Liver (tissue), 9 donors: Measurements from ENCODE around the gene CCR3. TPM values are rescaled to one million over a fixed set of nuclear protein-coding genes. Genes with fewer than 3 reads are reported as not detected.

Experiments
- DNase-seq: peaks from one replicate; pipeline ENCODE4 v3.0.0-alpha.2; 2017; ENCODE audit warnings: low spot score
- H3K27ac ChIP-seq, 2 donors: one replicate each; pipeline ENCODE4 v1.7.0; 2013; ENCODE audit warnings: inconsistent platforms in 2 of 2, low read length in 2 of 2, control low read depth in 1 of 2, low read depth in 1 of 2, mild to moderate bottlenecking in 1 of 2
- H3K27me3 ChIP-seq, 4 donors: one replicate each; pipeline versions ENCODE4 v1.6.1 to v1.7.0; 2013; ENCODE audit warnings: low read length in 3 of 4, inconsistent platforms in 1 of 4, mild to moderate bottlenecking in 1 of 4, moderate library complexity in 1 of 4; ENCODE audit not compliant: control insufficient read depth in 4 of 4, insufficient read depth in 4 of 4
- H3K36me3 ChIP-seq, 4 donors: one replicate each; pipeline versions ENCODE4 v1.6.1 to v1.7.0; 2013; ENCODE audit warnings: low read length in 3 of 4, mild to moderate bottlenecking in 3 of 4, low read depth in 1 of 4, moderate library complexity in 1 of 4; ENCODE audit not compliant: control insufficient read depth in 4 of 4, insufficient read depth in 3 of 4
- H3K4me1 ChIP-seq, 4 donors: one replicate each; pipeline versions ENCODE4 v1.6.1 to v1.7.0; 2013; ENCODE audit warnings: low read length in 3 of 4, mild to moderate bottlenecking in 3 of 4, moderate library complexity in 1 of 4; ENCODE audit not compliant: control insufficient read depth in 4 of 4, insufficient read depth in 4 of 4
- H3K4me3 ChIP-seq, 3 donors: one replicate each; pipeline versions ENCODE4 v1.6.1 to v1.7.0; 2013; ENCODE audit warnings: low read length in 3 of 3, control low read depth in 1 of 3, low read depth in 1 of 3, mild to moderate bottlenecking in 1 of 3
- H3K9ac ChIP-seq, 2 donors: one replicate each; pipeline ENCODE4 v1.7.0; 2013; ENCODE audit warnings: low read length in 2 of 2, mild to moderate bottlenecking in 2 of 2, moderate library complexity in 2 of 2, control low read depth in 1 of 2, low read depth in 1 of 2
- H3K9me3 ChIP-seq, 4 donors: one replicate each; pipeline versions ENCODE4 v1.6.1 to v1.7.0; 2013; ENCODE audit warnings: low read length in 3 of 4; ENCODE audit not compliant: control insufficient read depth in 4 of 4
- EGR1 ChIP-seq, 2 donors: IDR thresholded peaks; 2 replicates each; pipeline ENCODE4 v1.6.1; 2016 to 2018; ENCODE audit warnings: antibody characterized with exemption in 2 of 2, low read depth in 2 of 2
- FOXA1 ChIP-seq: IDR thresholded peaks from 2 replicates; pipeline ENCODE4 v1.6.1; 2016; ENCODE audit warnings: antibody characterized with exemption
- FOXA2 ChIP-seq: IDR thresholded peaks from 2 replicates; pipeline ENCODE4 v1.6.1; 2016; ENCODE audit warnings: antibody characterized with exemption
- GABPA ChIP-seq, 2 donors: IDR thresholded peaks in 1 of 2; conservative IDR thresholded peaks in 1 of 2; 2 replicates each; pipeline ENCODE4 v1.6.1; 2016; ENCODE audit warnings: antibody characterized with exemption in 2 of 2, mild to moderate bottlenecking in 1 of 2, moderate library complexity in 1 of 2
- HNF4A ChIP-seq, 2 donors: conservative IDR thresholded peaks; 2 replicates each; pipeline ENCODE4 v1.6.1; 2016; ENCODE audit warnings: antibody characterized with exemption in 2 of 2, mild to moderate bottlenecking in 2 of 2
- HNF4G ChIP-seq: IDR thresholded peaks from 2 replicates; pipeline ENCODE4 v1.6.1; 2016; ENCODE audit warnings: antibody characterized with exemption
- JUND ChIP-seq, 2 donors: IDR thresholded peaks; 2 replicates each; pipeline ENCODE4 v1.6.1; 2016; ENCODE audit warnings: antibody characterized with exemption in 2 of 2
- NR2F2 ChIP-seq: IDR thresholded peaks from 2 replicates; pipeline ENCODE4 v1.6.1; 2016; ENCODE audit warnings: antibody characterized with exemption
- RAD21 ChIP-seq, 2 donors: IDR thresholded peaks; 2 replicates each; pipeline ENCODE4 v1.6.1; 2016; ENCODE audit warnings: antibody characterized with exemption in 2 of 2, mild to moderate bottlenecking in 2 of 2
- RXRA ChIP-seq, 2 donors: IDR thresholded peaks; 2 replicates each; pipeline ENCODE4 v1.6.1; 2017 to 2018; ENCODE audit warnings: antibody characterized with exemption in 2 of 2, mild to moderate bottlenecking in 1 of 2
- SP1 ChIP-seq: IDR thresholded peaks from 2 replicates; pipeline ENCODE4 v1.6.1; 2018; ENCODE audit warnings: antibody characterized with exemption, mild to moderate bottlenecking
- TAF1 ChIP-seq: conservative IDR thresholded peaks from 2 replicates; pipeline ENCODE4 v1.6.1; 2016; ENCODE audit warnings: antibody characterized with exemption, mild to moderate bottlenecking
- YY1 ChIP-seq: IDR thresholded peaks from 2 replicates; pipeline ENCODE4 v1.6.1; 2016; ENCODE audit warnings: antibody characterized with exemption, mild to moderate bottlenecking
- WGBS: extraction: QIAGEN DNeasy Blood & Tissue Kit; methylation state at CpG from one replicate; pipeline ENCODE4 v1.1.7; 2013; 5-methylcytosine and 5-hydroxymethylcytosine counted together
- polyA plus RNA-seq, 2 donors: library from polyadenylated mRNA; stranded (reverse) in 1 of 2; unstranded in 1 of 2; fragments of 200-250 nt in 1 of 2; fragments of >200 nt in 1 of 2; fragmentation: Nextera tagmentation in 1 of 2; extraction: Ambion mirVana in 1 of 2; gene quantifications; one replicate each; pipeline versions ENCODE4 v1.2.1 to v1.2.3, GENCODE V29; 2013 to 2015
- total RNA-seq, 2 donors: library from RNA; depleted of rRNA; stranded (reverse); fragments of >200 nt; gene quantifications; one replicate each; pipeline ENCODE4 v1.2.3, GENCODE V29; 2014
- TF ChIP-seq, protein P1 (sequence below): IDR thresholded peaks from 2 replicates; pipeline ENCODE4 v1.6.1; 2016; ENCODE audit warnings: antibody characterized with exemption
- TF ChIP-seq, protein P2 (sequence below): IDR thresholded peaks from 2 replicates; pipeline ENCODE4 v1.6.1; 2016; ENCODE audit warnings: antibody characterized with exemption
- TF ChIP-seq, protein P3 (sequence below): IDR thresholded peaks from 2 replicates; pipeline ENCODE4 v1.6.1; 2016; ENCODE audit warnings: antibody characterized with exemption, mild to moderate bottlenecking
- TF ChIP-seq, protein P4 (sequence below): fragments of 150-350 bp; IDR thresholded peaks from 2 replicates; pipeline ENCODE4 v1.5.1; 2017; ENCODE audit warnings: improper control_type of control experiment, low read depth, low read length; ENCODE audit not compliant: missing input control
- TF ChIP-seq, protein P5 (sequence below): IDR thresholded peaks from 2 replicates; pipeline ENCODE4 v1.6.1; 2016; ENCODE audit warnings: antibody characterized with exemption
- donor health status: healthy.
- donor health status: healthy.
- donor health status: healthy.
- donor health status: healthy.
- donor health status: healthy.

The CCR3 gene
- total and polyA plus RNA-seq, 4 donors = 0.05 to 0.13 TPM; not detected in 2

DNA sequence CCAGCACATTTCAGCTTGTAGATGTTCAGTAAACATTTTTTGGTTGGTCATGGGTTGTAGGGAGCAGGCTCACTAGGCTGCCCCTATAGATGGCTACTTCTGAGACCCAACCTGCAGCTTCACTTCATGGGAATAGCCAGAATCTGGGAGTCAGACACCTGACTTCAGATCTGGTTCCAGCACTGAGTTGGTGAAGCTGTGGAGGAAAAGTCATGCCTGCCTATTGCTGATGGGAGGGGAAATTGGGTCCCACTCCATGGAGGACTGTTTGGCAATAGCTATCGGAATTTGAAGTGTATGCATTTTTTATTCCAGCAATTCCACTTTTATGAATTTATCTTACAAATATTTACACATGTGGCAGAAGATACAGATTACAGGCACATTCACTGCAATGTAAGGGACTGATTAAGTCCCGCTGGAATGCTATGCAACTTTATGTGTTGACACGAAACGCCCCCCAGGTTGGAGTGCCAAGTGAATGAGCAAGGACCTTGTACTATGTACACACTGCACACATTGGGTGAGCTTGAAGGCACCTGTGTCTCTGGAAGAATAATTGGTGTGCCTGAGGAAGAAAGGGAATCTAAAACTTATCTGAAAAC is 26.3 kb upstream of the CCR3 start:
- Histone ChIP-seq H3K4me1 (no peaks in the 10 kb centered on the region), H3K9me3 (no peaks in the 10 kb centered on the region), H3K9ac (no peak overlapping the region), H3K27ac (no peak overlapping the region), H3K36me3 (no peaks in the 10 kb centered on the region), H3K27me3 (peaks cover 0 to 6% (median 2%) of the 10 kb centered on the region in 4 donors), H3K4me3 (no peak overlapping the region)
- WGBS = 43% methylated on average over 4 of the region's 4 CpGs
- TF ChIP-seq YY1 (no peak), FOXA2 (no peak), SP1 (no peak), RAD21 (IDR thresholded peaks at IDR 0.05) (no peak), GABPA (IDR thresholded peaks at IDR 0.05 in 1 of 2, conservative IDR thresholded peaks at IDR 0.05 in 1 of 2) (no peak), HNF4G (no peak), FOXA1 (no peak), HNF4A (conservative IDR thresholded peaks at IDR 0.05) (no peak), NR2F2 (no peak), EGR1 (IDR thresholded peaks at IDR 0.05; ENCODE audit: low read depth in 2 of 2) (no peak), RXRA (IDR thresholded peaks at IDR 0.05) (no peak), JUND (IDR thresholded peaks at IDR 0.05) (no peak), TAF1 (no peak)
- TF ChIP-seq, protein P1, sequence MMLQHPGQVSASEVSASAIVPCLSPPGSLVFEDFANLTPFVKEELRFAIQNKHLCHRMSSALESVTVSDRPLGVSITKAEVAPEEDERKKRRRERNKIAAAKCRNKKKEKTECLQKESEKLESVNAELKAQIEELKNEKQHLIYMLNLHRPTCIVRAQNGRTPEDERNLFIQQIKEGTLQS = no peak
- TF ChIP-seq, protein P2, sequence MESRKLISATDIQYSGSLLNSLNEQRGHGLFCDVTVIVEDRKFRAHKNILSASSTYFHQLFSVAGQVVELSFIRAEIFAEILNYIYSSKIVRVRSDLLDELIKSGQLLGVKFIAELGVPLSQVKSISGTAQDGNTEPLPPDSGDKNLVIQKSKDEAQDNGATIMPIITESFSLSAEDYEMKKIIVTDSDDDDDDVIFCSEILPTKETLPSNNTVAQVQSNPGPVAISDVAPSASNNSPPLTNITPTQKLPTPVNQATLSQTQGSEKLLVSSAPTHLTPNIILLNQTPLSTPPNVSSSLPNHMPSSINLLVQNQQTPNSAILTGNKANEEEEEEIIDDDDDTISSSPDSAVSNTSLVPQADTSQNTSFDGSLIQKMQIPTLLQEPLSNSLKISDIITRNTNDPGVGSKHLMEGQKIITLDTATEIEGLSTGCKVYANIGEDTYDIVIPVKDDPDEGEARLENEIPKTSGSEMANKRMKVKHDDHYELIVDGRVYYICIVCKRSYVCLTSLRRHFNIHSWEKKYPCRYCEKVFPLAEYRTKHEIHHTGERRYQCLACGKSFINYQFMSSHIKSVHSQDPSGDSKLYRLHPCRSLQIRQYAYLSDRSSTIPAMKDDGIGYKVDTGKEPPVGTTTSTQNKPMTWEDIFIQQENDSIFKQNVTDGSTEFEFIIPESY = no peak
- TF ChIP-seq, protein P3, sequence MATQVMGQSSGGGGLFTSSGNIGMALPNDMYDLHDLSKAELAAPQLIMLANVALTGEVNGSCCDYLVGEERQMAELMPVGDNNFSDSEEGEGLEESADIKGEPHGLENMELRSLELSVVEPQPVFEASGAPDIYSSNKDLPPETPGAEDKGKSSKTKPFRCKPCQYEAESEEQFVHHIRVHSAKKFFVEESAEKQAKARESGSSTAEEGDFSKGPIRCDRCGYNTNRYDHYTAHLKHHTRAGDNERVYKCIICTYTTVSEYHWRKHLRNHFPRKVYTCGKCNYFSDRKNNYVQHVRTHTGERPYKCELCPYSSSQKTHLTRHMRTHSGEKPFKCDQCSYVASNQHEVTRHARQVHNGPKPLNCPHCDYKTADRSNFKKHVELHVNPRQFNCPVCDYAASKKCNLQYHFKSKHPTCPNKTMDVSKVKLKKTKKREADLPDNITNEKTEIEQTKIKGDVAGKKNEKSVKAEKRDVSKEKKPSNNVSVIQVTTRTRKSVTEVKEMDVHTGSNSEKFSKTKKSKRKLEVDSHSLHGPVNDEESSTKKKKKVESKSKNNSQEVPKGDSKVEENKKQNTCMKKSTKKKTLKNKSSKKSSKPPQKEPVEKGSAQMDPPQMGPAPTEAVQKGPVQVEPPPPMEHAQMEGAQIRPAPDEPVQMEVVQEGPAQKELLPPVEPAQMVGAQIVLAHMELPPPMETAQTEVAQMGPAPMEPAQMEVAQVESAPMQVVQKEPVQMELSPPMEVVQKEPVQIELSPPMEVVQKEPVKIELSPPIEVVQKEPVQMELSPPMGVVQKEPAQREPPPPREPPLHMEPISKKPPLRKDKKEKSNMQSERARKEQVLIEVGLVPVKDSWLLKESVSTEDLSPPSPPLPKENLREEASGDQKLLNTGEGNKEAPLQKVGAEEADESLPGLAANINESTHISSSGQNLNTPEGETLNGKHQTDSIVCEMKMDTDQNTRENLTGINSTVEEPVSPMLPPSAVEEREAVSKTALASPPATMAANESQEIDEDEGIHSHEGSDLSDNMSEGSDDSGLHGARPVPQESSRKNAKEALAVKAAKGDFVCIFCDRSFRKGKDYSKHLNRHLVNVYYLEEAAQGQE = no peak
- TF ChIP-seq, protein P4, sequence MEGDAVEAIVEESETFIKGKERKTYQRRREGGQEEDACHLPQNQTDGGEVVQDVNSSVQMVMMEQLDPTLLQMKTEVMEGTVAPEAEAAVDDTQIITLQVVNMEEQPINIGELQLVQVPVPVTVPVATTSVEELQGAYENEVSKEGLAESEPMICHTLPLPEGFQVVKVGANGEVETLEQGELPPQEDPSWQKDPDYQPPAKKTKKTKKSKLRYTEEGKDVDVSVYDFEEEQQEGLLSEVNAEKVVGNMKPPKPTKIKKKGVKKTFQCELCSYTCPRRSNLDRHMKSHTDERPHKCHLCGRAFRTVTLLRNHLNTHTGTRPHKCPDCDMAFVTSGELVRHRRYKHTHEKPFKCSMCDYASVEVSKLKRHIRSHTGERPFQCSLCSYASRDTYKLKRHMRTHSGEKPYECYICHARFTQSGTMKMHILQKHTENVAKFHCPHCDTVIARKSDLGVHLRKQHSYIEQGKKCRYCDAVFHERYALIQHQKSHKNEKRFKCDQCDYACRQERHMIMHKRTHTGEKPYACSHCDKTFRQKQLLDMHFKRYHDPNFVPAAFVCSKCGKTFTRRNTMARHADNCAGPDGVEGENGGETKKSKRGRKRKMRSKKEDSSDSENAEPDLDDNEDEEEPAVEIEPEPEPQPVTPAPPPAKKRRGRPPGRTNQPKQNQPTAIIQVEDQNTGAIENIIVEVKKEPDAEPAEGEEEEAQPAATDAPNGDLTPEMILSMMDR = no peak
- TF ChIP-seq, protein P5, sequence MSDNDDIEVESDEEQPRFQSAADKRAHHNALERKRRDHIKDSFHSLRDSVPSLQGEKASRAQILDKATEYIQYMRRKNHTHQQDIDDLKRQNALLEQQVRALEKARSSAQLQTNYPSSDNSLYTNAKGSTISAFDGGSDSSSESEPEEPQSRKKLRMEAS = no peak
- no peak for DNase-seq
